H1 (cell line): ENCODE measurements around the gene CDK10.
A peak's percentile ranks its signal among the peaks of the same experiment; 100 is the strongest.

Experiments used
- ATF2 ChIP-seq: IDR thresholded peaks from 2 replicates; pipeline ENCODE4 v1.6.1; 2012; ENCODE audit warnings: low read length, inconsistent platforms
- ATF3 ChIP-seq: IDR thresholded peaks from 2 replicates; pipeline ENCODE4 v1.6.1; 2011; ENCODE audit warnings: low read depth, mild to moderate bottlenecking, low read length; ENCODE audit not compliant: insufficient read depth
- GABPA ChIP-seq: IDR thresholded peaks from 2 replicates; pipeline ENCODE4 v1.6.1; 2011; ENCODE audit warnings: mild to moderate bottlenecking, low read length, moderate library complexity, borderline replicate concordance; ENCODE audit not compliant: insufficient read depth
- GTF2F1 ChIP-seq: IDR thresholded peaks from 2 replicates; pipeline ENCODE4 v1.6.1; 2012; ENCODE audit warnings: low read depth, low read length, improper control_type of control experiment, borderline replicate concordance
- HDAC6 ChIP-seq: IDR thresholded peaks from one replicate; pipeline ENCODE4 v1.7.1; 2012; ENCODE audit warnings: low read depth, mild to moderate bottlenecking, inconsistent platforms, low read length, moderate library complexity
- JUND ChIP-seq: IDR thresholded peaks from 2 replicates; pipeline ENCODE4 v1.6.1; 2011; ENCODE audit warnings: mild to moderate bottlenecking, improper control_type of control experiment, low read length
- MAX ChIP-seq: IDR thresholded peaks from 2 replicates; pipeline ENCODE4 v1.6.1; 2012; ENCODE audit warnings: inconsistent platforms
- POLR2A ChIP-seq, 2 experiments: IDR thresholded peaks; 1 replicate in 1 of 2; 2 replicates in 1 of 2; pipeline ENCODE4 v1.6.1; 2011; ENCODE audit warnings: low read depth in 2 of 2, low read length in 2 of 2, mild to moderate bottlenecking in 2 of 2; ENCODE audit errors: control extremely low read depth in 1 of 2
- RBBP5 ChIP-seq: IDR thresholded peaks from 2 replicates; pipeline ENCODE4 v1.7.1; 2012; ENCODE audit warnings: low read depth, mild to moderate bottlenecking, inconsistent platforms, low read length, moderate library complexity, borderline replicate concordance
- SRF ChIP-seq: IDR thresholded peaks from 2 replicates; pipeline ENCODE4 v1.6.1; 2011; ENCODE audit warnings: mild to moderate bottlenecking, low read depth, low read length, moderate library complexity
- TCF12 ChIP-seq: IDR thresholded peaks from 2 replicates; pipeline ENCODE4 v1.6.1; 2011; ENCODE audit warnings: low read depth, mild to moderate bottlenecking, low read length
- ZNF274 ChIP-seq: IDR thresholded peaks from 2 replicates; pipeline ENCODE4 v1.7.0; 2012; ENCODE audit warnings: low read length, borderline replicate concordance; ENCODE audit errors: extremely low read depth
- TF ChIP-seq, protein P1 (sequence below), 3 experiments: IDR thresholded peaks; 1 replicate in 2 of 3; 2 replicates in 1 of 3; pipeline versions ENCODE4 v1.5.1 to v1.6.1; 2011; ENCODE audit warnings: low read length in 3 of 3, mild to moderate bottlenecking in 3 of 3, inconsistent platforms in 2 of 3, low read depth in 1 of 3, moderate library complexity in 1 of 3; ENCODE audit not compliant: insufficient read depth in 1 of 3; ENCODE audit errors: control extremely low read depth in 1 of 3

- TF ChIP-seq, protein P1, sequence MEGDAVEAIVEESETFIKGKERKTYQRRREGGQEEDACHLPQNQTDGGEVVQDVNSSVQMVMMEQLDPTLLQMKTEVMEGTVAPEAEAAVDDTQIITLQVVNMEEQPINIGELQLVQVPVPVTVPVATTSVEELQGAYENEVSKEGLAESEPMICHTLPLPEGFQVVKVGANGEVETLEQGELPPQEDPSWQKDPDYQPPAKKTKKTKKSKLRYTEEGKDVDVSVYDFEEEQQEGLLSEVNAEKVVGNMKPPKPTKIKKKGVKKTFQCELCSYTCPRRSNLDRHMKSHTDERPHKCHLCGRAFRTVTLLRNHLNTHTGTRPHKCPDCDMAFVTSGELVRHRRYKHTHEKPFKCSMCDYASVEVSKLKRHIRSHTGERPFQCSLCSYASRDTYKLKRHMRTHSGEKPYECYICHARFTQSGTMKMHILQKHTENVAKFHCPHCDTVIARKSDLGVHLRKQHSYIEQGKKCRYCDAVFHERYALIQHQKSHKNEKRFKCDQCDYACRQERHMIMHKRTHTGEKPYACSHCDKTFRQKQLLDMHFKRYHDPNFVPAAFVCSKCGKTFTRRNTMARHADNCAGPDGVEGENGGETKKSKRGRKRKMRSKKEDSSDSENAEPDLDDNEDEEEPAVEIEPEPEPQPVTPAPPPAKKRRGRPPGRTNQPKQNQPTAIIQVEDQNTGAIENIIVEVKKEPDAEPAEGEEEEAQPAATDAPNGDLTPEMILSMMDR (IDR thresholded peaks at IDR 0.05; ENCODE audit: control extremely low read depth in 1 of 3, insufficient read depth in 1 of 3, low read depth in 1 of 3, low read length in 3 of 3): no peak
- TF ChIP-seq MAX (0 out of 2 replicates have a peak, but pooled peaks have one; percentile 12), POLR2A (IDR thresholded peaks at IDR 0.05; ENCODE audit: control extremely low read depth in 1 of 2, low read depth in 2 of 2, low read length in 2 of 2) (no peak), GTF2F1 (no peak), RBBP5 (no peak), TCF12 (no peak), ZNF274 (no peak), JUND (no peak), SRF (no peak), ATF2 (no peak), GABPA (no peak), HDAC6 (no peak), ATF3 (no peak)
Measured at GRCh38 chr16:89727406-89728120, 41.1 kb downstream of the CDK10 start.
